ENCODE results near the gene SORCS2. TPM values are rescaled to one million over a fixed set of nuclear protein-coding genes. Genes with fewer than 3 reads are reported as not detected.

The SORCS2 gene
- total and polyA plus RNA-seq, 2 of the 8 experiments (the other 6 are each of a cell fraction or from before 2014, with no cell fraction given), result 0.36 to 1.8 TPM

- Histone ChIP-seq H3K23ac (ENCODE audit: insufficient read length) (no peak overlapping the region), H3K36me3 (ENCODE audit: control insufficient read depth in 2 of 4, insufficient read depth in 4 of 4, low read length in 3 of 4) (no peaks in the 10 kb centered on the region), H4K8ac (ENCODE audit: extremely low read depth, insufficient read depth, low read length) (no peak overlapping the region), H3K9ac (replicated peaks in 1 of 4; ENCODE audit: extremely low read depth in 1 of 4, low read depth in 3 of 4, low read length in 3 of 4) (no peak overlapping the region), H3K27ac (ENCODE audit: low read depth, low read length) (no peak overlapping the region), H3K79me2 (ENCODE audit: control insufficient read depth in 1 of 2, insufficient read depth in 2 of 2, low read length in 2 of 2) (no peaks in the 10 kb centered on the region), H3K4me1 (replicated peaks in 1 of 4; ENCODE audit: control insufficient read depth in 3 of 4, insufficient read depth in 4 of 4, low read length in 3 of 4) (peaks cover 0 to 29% (median 12%) of the 10 kb centered on the region in 4 experiments; a peak in 4 of 7 replicates), H3K27me3 (replicated peaks in 1 of 4; ENCODE audit: control insufficient read depth in 3 of 4, extremely low read depth in 1 of 4, insufficient read depth in 3 of 4, low read length in 3 of 4) (no peaks in the 10 kb centered on the region), H3K79me1 (ENCODE audit: low read depth, low read length) (no peaks in the 10 kb centered on the region), H4K5ac (ENCODE audit: insufficient read length, low read depth, low read length) (no peak overlapping the region), H2BK5ac (ENCODE audit: low read depth, low read length) (0 out of 2 replicates have a peak overlapping the region, but pooled peaks have one; percentile 5), H3K4ac (replicated peaks; ENCODE audit: insufficient read length, low read depth, low read length) (no peak overlapping the region), H4K20me1 (replicated peaks in 1 of 2; ENCODE audit: control insufficient read depth in 1 of 2, insufficient read depth in 2 of 2, low read length in 2 of 2) (no peaks in the 10 kb centered on the region), H2BK15ac (ENCODE audit: low read length) (no peak overlapping the region), H3K4me2 (ENCODE audit: insufficient read depth in 1 of 2, low read depth in 2 of 2, low read length in 2 of 2) (no peak overlapping the region), H2AFZ (ENCODE audit: low read length) (no peak overlapping the region), H2BK120ac (replicated peaks; ENCODE audit: low read depth, low read length) (no peak overlapping the region), H3K4me3 (ENCODE audit: extremely low read depth in 1 of 4, insufficient read depth in 2 of 4, low read depth in 3 of 4, low read length in 4 of 4) (no peak overlapping the region), H2BK20ac (ENCODE audit: low read length) (no peak overlapping the region), H2AK5ac (ENCODE audit: low read depth, low read length) (no peak overlapping the region), H3K56ac (replicated peaks; ENCODE audit: insufficient read length, low read depth, low read length) (no peak overlapping the region), H4K91ac (replicated peaks; ENCODE audit: insufficient read length, low read length) (peak overlapping the region; percentile 70), H3K14ac (ENCODE audit: insufficient read length) (no peak overlapping the region), H2BK12ac (ENCODE audit: low read depth, low read length) (peak overlapping the region; percentile 75; the same call in 1 of the 2 replicates), H3K9me3 (ENCODE audit: insufficient read depth in 2 of 2, low read depth in 1 of 2, low read length in 1 of 2) (no peaks in the 10 kb centered on the region), H3K23me2 (ENCODE audit: low read depth, low read length) (no peaks in the 10 kb centered on the region), H3K18ac (ENCODE audit: extremely low read depth, low read length) (no peak overlapping the region; the same call in 1 of the 2 replicates)
- ChIA-PET POLR2A (ENCODE audit: partially characterized antibody) (interaction anchor here (1.3 kb wide), 1 partner anchor 21 kb away, joined by 3 read pairs; no protein-coding TSS in a partner anchor), CTCF (ENCODE audit: partially characterized antibody) (interaction anchor here (1.2 kb wide), 1 partner anchor 304 kb away, joined by 3 read pairs; no protein-coding TSS in a partner anchor)
- DNase-seq (ENCODE audit: low read depth in 1 of 2, low spot score in 2 of 2) (peak in 1 of 2 experiments; percentile 36), FAIRE-seq (no peak)
- WGBS, 2 experiments (ENCODE audit: extremely low coverage in 1 of 2, insufficient coverage in 1 of 2, insufficient read length in 1 of 2, insufficient replicate concordance in 2 of 2, low coverage in 1 of 2, low lambda C conversion rate in 2 of 2, missing lambda C conversion rate in 1 of 2), result 83% methylated on average over 9 of the region's 9 CpGs; no CpG with 5 or more reads in 1 of the 2 experiments
- TF ChIP-seq CHD2 (IDR thresholded peaks at IDR 0.05; ENCODE audit: low read length) (no peak), MAFK (IDR thresholded peaks at IDR 0.05; ENCODE audit: low read depth, low read length) (no peak), EZH2 (IDR thresholded peaks at IDR 0.05; ENCODE audit: low read depth, low read length, severe bottlenecking) (no peak), RFX5 (IDR thresholded peaks at IDR 0.05; ENCODE audit: borderline replicate concordance, low read depth, low read length) (no peak), MAX (IDR thresholded peaks at IDR 0.05) (no peak), NANOG (IDR thresholded peaks at IDR 0.05; ENCODE audit: insufficient read depth, low read depth, low read length, poor library complexity, severe bottlenecking) (no peak), ZNF274 (IDR thresholded peaks at IDR 0.05; ENCODE audit: borderline replicate concordance, extremely low read depth, low read length) (no peak), SUZ12 (IDR thresholded peaks at IDR 0.05; ENCODE audit: low read length) (no peak), SP4 (IDR thresholded peaks at IDR 0.05; ENCODE audit: low read length) (no peak), TAF1 (IDR thresholded peaks at IDR 0.05; ENCODE audit: low read depth, low read length) (no peak), GABPA (IDR thresholded peaks at IDR 0.05; ENCODE audit: borderline replicate concordance, insufficient read depth, low read length) (no peak), YY1 (IDR thresholded peaks at IDR 0.05; ENCODE audit: low read depth, low read length) (no peak), EP300 (IDR thresholded peaks at IDR 0.05; ENCODE audit: borderline replicate concordance in 1 of 2, low read depth in 2 of 2, low read length in 2 of 2) (no peak), POU5F1 (IDR thresholded peaks at IDR 0.05; ENCODE audit: low read depth, low read length) (no peak)
These were observed 236.7 kb downstream of the SORCS2 start for GRCh38 chr4:7429069-7429416.
